ENCODE results near the gene DGKD.

Gene DGKD

GRCh38 chr2:233434666-233435330, 80.5 kb downstream of the DGKD start:
- H3K79me2 ChIP-seq (ENCODE audit: insufficient read depth, low read length) = no peaks in the 10 kb centered on the region
- H3K27me3 ChIP-seq (ENCODE audit: insufficient read depth, low read length, poor library complexity) = no peaks in the 10 kb centered on the region
- H3K4me2 ChIP-seq (ENCODE audit: insufficient read depth, low read length) = no peak overlapping the region
- H2AFZ ChIP-seq (ENCODE audit: low read depth, low read length) = no peak overlapping the region
- TF ChIP-seq CTCF (IDR thresholded peaks at IDR 0.05; ENCODE audit: borderline replicate concordance, extremely low read depth, low read length, poor library complexity, severe bottlenecking) (no peak), EZH2 (IDR thresholded peaks at IDR 0.05; ENCODE audit: borderline replicate concordance, low read depth, low read length, severe bottlenecking) (no peak)
- no peak for ATAC-seq (ENCODE audit: insufficient read depth, low read depth)
- H3K4me3 ChIP-seq (ENCODE audit: low read depth in 1 of 2, low read length in 2 of 2) = no peak overlapping the region
- no peak overlapping the region for H3K9ac ChIP-seq (ENCODE audit: low read depth, low read length)
- DNase-seq = no peak
- H3K27ac ChIP-seq (ENCODE audit: low read length) = no peak overlapping the region
- H3K36me3 ChIP-seq (ENCODE audit: insufficient read depth, low read length) = peaks cover 41% of the 10 kb centered on the region
- H3K4me1 ChIP-seq (ENCODE audit: insufficient read depth, low read length) = no peaks in the 10 kb centered on the region
- H4K20me1 ChIP-seq (ENCODE audit: insufficient read depth, low read length) = 0 out of 2 replicates have a peak, but pooled peaks cover 7% of the 10 kb centered on the region
- no peaks in the 10 kb centered on the region for H3K9me3 ChIP-seq (ENCODE audit: insufficient read depth, low read length, severe bottlenecking)

GRCh38 chr2:233435436-233436190, 81.3 kb downstream of the DGKD start:
- H3K79me2 ChIP-seq (ENCODE audit: insufficient read depth, low read length) = no peaks in the 10 kb centered on the region
- H3K36me3 ChIP-seq (ENCODE audit: insufficient read depth, low read length) = peaks cover 47% of the 10 kb centered on the region
- H3K4me2 ChIP-seq (ENCODE audit: insufficient read depth, low read length) = no peak overlapping the region
- DNase-seq (no peak), ATAC-seq (ENCODE audit: insufficient read depth, low read depth) (no peak)
- no peak overlapping the region for H3K27ac ChIP-seq (ENCODE audit: low read length)
- no peak overlapping the region for H3K4me3 ChIP-seq (ENCODE audit: low read depth in 1 of 2, low read length in 2 of 2)
- no peak overlapping the region for H2AFZ ChIP-seq (ENCODE audit: low read depth, low read length)
- H3K4me1 ChIP-seq (ENCODE audit: insufficient read depth, low read length) = no peaks in the 10 kb centered on the region
- no peak overlapping the region for H3K9ac ChIP-seq (ENCODE audit: low read depth, low read length)
- H4K20me1 ChIP-seq (ENCODE audit: insufficient read depth, low read length) = 0 out of 2 replicates have a peak, but pooled peaks cover 7% of the 10 kb centered on the region
- no peaks in the 10 kb centered on the region for H3K27me3 ChIP-seq (ENCODE audit: insufficient read depth, low read length, poor library complexity)
- TF ChIP-seq EZH2 (IDR thresholded peaks at IDR 0.05; ENCODE audit: borderline replicate concordance, low read depth, low read length, severe bottlenecking) (no peak), CTCF (IDR thresholded peaks at IDR 0.05; ENCODE audit: borderline replicate concordance, extremely low read depth, low read length, poor library complexity, severe bottlenecking) (no peak)
- H3K9me3 ChIP-seq (ENCODE audit: insufficient read depth, low read length, severe bottlenecking) = no peaks in the 10 kb centered on the region

GRCh38 chr2:233436191-233436581, 81.9 kb downstream of the DGKD start:
- Histone ChIP-seq H4K20me1 (ENCODE audit: insufficient read depth, low read length) (0 out of 2 replicates have a peak, but pooled peaks cover 7% of the 10 kb centered on the region), H3K9me3 (ENCODE audit: insufficient read depth, low read length, severe bottlenecking) (no peaks in the 10 kb centered on the region), H2AFZ (ENCODE audit: low read depth, low read length) (no peak overlapping the region), H3K27me3 (ENCODE audit: insufficient read depth, low read length, poor library complexity) (no peaks in the 10 kb centered on the region), H3K4me2 (ENCODE audit: insufficient read depth, low read length) (no peak overlapping the region), H3K9ac (ENCODE audit: low read depth, low read length) (no peak overlapping the region), H3K79me2 (ENCODE audit: insufficient read depth, low read length) (no peaks in the 10 kb centered on the region), H3K36me3 (ENCODE audit: insufficient read depth, low read length) (peaks cover 47% of the 10 kb centered on the region), H3K27ac (ENCODE audit: low read length) (no peak overlapping the region), H3K4me1 (ENCODE audit: insufficient read depth, low read length) (no peaks in the 10 kb centered on the region), H3K4me3 (ENCODE audit: low read depth in 1 of 2, low read length in 2 of 2) (no peak overlapping the region)
- TF ChIP-seq EZH2 (IDR thresholded peaks at IDR 0.05; ENCODE audit: borderline replicate concordance, low read depth, low read length, severe bottlenecking) (no peak), CTCF (IDR thresholded peaks at IDR 0.05; ENCODE audit: borderline replicate concordance, extremely low read depth, low read length, poor library complexity, severe bottlenecking) (no peak)
- DNase-seq (no peak), ATAC-seq (ENCODE audit: insufficient read depth, low read depth) (no peak)
